SU-DHL-6 (cell line): ENCODE data around the gene COG4.
A peak's percentile ranks its signal among the peaks of the same experiment; 100 is the strongest.

Experiments
- H2AFZ ChIP-seq: fragments of 200-600 bp; sonication (generic); 2 replicates; pipeline ENCODE4 v1.6.1; 2014; ENCODE audit warnings: low read depth, mild to moderate bottlenecking, moderate library complexity, mixed read lengths, antibody characterized with exemption, low read length; ENCODE audit not compliant: severe bottlenecking
- H3F3A ChIP-seq: fragments of 200-600 bp; shearing (Covaris generic); 2 replicates; pipeline ENCODE4 v1.6.0; 2016; ENCODE audit warnings: antibody characterized with exemption, mild to moderate bottlenecking; ENCODE audit not compliant: insufficient read depth
- H3K27ac ChIP-seq: fragments of 200-600 bp; sonication (generic); 2 replicates; pipeline ENCODE4 v1.5.1; 2016; ENCODE audit warnings: low read depth, mild to moderate bottlenecking, low read length, moderate library complexity, mixed read lengths
- H3K27me3 ChIP-seq: fragments of 200-600 bp; sonication (generic), shearing (Covaris generic); 2 replicates; pipeline ENCODE4 v1.6.0; 2014; ENCODE audit warnings: mild to moderate bottlenecking, low read length
- H3K36me3 ChIP-seq: fragments of 200-600 bp; sonication (generic); 2 replicates; pipeline ENCODE4 v1.6.1; 2014; ENCODE audit warnings: mild to moderate bottlenecking, low read length, mixed read lengths
- H3K4me2 ChIP-seq: fragments of 300-600, 200-600 bp; shearing (Covaris generic), sonication (generic); 2 replicates; pipeline ENCODE4 v1.6.0; 2014; ENCODE audit warnings: low read length, low read depth, mild to moderate bottlenecking; ENCODE audit not compliant: poor library complexity, severe bottlenecking
- H3K4me3 ChIP-seq: fragments of 200-600 bp; sonication (generic); 2 replicates; pipeline ENCODE4 v1.5.1; 2014; ENCODE audit warnings: antibody characterized with exemption, low read length, mild to moderate bottlenecking, mixed read lengths; ENCODE audit not compliant: insufficient read depth, poor library complexity, severe bottlenecking
- H3K79me2 ChIP-seq: fragments of 200-600 bp; sonication (generic); 2 replicates; pipeline ENCODE4 v1.6.1; 2014; ENCODE audit warnings: mild to moderate bottlenecking, low read length, moderate library complexity; ENCODE audit not compliant: insufficient read depth
- H3K9ac ChIP-seq: fragments of 200-600 bp; sonication (generic); 2 replicates; pipeline ENCODE4 v1.7.0; 2014; ENCODE audit warnings: mild to moderate bottlenecking, low read length
- H3K9me2 ChIP-seq: fragments of 200-600 bp; sonication (generic); replicated peaks from 2 replicates; pipeline ENCODE4 v1.6.1; 2014; ENCODE audit warnings: low read length; ENCODE audit not compliant: insufficient read depth
- H3K9me3 ChIP-seq: fragments of 200-600 bp; sonication (generic); 2 replicates; pipeline ENCODE4 v1.6.1; 2014; ENCODE audit warnings: low read length, mixed read lengths; ENCODE audit not compliant: insufficient read depth
- H4K20me1 ChIP-seq: fragments of 200-600 bp; sonication (generic); 2 replicates; pipeline ENCODE4 v1.6.1; 2014; ENCODE audit warnings: low read depth, mild to moderate bottlenecking, antibody characterized with exemption, low read length, moderate library complexity, mixed read lengths
- CTCF ChIP-seq: fragments of 200-600 bp; sonication (generic); IDR thresholded peaks from one replicate; pipeline ENCODE4 v1.5.1; 2017; ENCODE audit warnings: antibody characterized with exemption, mild to moderate bottlenecking, low read length, moderate library complexity; ENCODE audit not compliant: insufficient read depth, poor library complexity, severe bottlenecking
- EZH2phosphoT487 ChIP-seq: fragments of 200-600 bp; sonication (generic), shearing (Covaris generic); conservative IDR thresholded peaks from 2 replicates; pipeline ENCODE4 v1.6.1; 2018; ENCODE audit warnings: mild to moderate bottlenecking, antibody characterized with exemption, low read length, moderate library complexity, mixed read lengths

COG4 gene

DNA sequence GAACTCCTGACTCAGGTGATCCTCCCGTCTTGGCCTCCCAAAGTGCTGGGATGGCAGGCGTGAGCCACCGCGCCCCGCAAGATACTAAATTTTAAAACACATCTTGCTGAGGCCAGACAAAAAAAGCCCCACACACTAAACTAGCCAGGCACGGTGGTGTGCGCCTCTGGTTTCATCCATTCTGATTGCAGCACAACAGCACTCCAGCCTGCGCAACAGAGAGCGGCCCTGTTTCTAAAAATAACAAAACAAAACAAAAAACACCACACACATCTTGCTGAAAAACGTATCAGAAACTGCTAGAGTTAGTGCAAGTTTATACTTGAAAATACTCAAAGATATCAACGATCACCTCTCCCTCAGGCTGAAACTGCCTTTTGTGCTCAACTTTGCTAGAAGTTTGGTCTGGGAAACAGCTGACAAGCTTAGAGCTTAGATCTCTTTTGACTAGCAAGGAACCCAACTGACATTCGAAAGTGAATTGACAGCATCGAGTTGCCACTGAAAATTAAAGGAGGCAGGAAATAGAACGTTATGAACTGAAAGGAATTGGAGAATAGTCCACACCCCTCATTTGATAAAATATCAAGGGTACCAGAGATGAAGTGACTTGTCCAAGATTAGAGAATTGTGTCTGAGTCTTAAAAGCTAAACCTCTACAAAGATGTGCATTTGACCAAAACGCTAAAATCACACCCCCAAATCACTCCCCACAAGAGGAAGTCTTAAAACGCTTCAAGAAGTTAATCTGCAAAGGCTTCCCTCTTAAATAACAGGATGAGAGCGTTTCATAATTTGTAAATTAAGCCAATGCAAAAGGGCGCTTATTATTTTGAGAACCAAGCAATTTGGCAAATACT, 908 bp downstream of the COG4 start:
- Histone ChIP-seq H2AFZ (peak overlapping the region; percentile 62), H3K27ac (peak overlapping the region; percentile 89), H3K4me3 (peak overlapping the region; percentile 68), H3F3A (peaks cover 36% of the 10 kb centered on the region), H4K20me1 (peaks cover 17% of the 10 kb centered on the region), H3K9ac (peak overlapping the region; percentile 85), H3K4me2 (peak overlapping the region; percentile 78), H3K79me2 (peaks cover 58% of the 10 kb centered on the region), H3K9me2 (no peaks in the 10 kb centered on the region), H3K36me3 (peaks cover 17% of the 10 kb centered on the region), H3K9me3 (no peaks in the 10 kb centered on the region), H3K27me3 (no peaks in the 10 kb centered on the region)
- TF ChIP-seq EZH2phosphoT487 (no peak), CTCF (no peak)

- Histone ChIP-seq H3K9ac (peak overlapping the region; percentile 24), H3K4me3 (peak overlapping the region; percentile 5), H3K27me3 (no peaks in the 10 kb centered on the region), H3F3A (peaks cover 30% of the 10 kb centered on the region), H4K20me1 (0 out of 2 replicates have a peak, but pooled peaks cover 4% of the 10 kb centered on the region), H2AFZ (no peak overlapping the region), H3K9me3 (no peaks in the 10 kb centered on the region), H3K9me2 (no peaks in the 10 kb centered on the region), H3K4me2 (peak overlapping the region; percentile 78), H3K27ac (peak overlapping the region; percentile 74), H3K36me3 (peaks cover 5% of the 10 kb centered on the region; the same call in 1 of the 2 replicates), H3K79me2 (peaks cover 41% of the 10 kb centered on the region)
- TF ChIP-seq CTCF = no peak
- no peak for TF ChIP-seq EZH2phosphoT487
These were observed 2.6 kb downstream of the COG4 start for GRCh38 chr16:70520612-70521297.

DNA sequence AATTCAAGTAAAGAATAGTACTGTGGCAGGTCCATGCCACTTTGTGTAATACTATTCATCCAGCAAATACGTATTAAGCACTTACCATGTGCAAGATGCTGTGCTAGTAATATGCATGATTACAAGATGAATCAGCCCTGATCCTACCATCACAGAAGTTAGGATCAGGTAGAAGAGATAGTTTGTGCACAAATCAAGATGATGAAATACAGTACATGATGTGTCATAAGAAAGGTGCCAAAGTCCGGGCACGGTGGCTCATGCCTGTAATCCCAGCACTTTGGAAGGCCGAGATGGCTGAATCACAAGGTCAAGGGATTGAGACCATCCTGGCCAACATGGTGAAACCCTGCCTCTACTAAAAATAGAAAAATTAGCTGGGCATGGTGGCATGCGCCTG, 10.9 kb downstream of the COG4 start:
- Histone ChIP-seq H4K20me1 (no peaks in the 10 kb centered on the region), H3K4me3 (no peak overlapping the region), H2AFZ (no peak overlapping the region), H3K36me3 (no peaks in the 10 kb centered on the region), H3K9me3 (no peaks in the 10 kb centered on the region), H3K4me2 (no peak overlapping the region), H3K27ac (no peak overlapping the region), H3K79me2 (no peaks in the 10 kb centered on the region), H3K9me2 (no peaks in the 10 kb centered on the region), H3K9ac (no peak overlapping the region), H3K27me3 (no peaks in the 10 kb centered on the region), H3F3A (0 out of 2 replicates have a peak, but pooled peaks cover 6% of the 10 kb centered on the region)
- TF ChIP-seq CTCF (no peak), EZH2phosphoT487 (no peak)
